ENCODE results near the gene HOXD12. TPM values are rescaled to one million over a fixed set of nuclear protein-coding genes. Genes with fewer than 3 reads are reported as not detected.

Gene HOXD12
- total RNA-seq, 1 experiment from 2014 or later, result 2.2 TPM

GRCh38 chr2:176105078-176105729, 5.6 kb downstream of the HOXD12 start:
- DNase-seq (ENCODE audit: low spot score), result no peak

- no peak for DNase-seq (ENCODE audit: low spot score)
Measured at GRCh38 chr2:176105730-176106580, 6.4 kb downstream of the HOXD12 start.

GRCh38 chr2:176106581-176107539, 7.3 kb downstream of the HOXD12 start, which contains the start of gene HOXD11:
Gene HOXD11 (plus strand): TSS chr2:176107280. CDS start chr2:176107356, 76 bp downstream.
- DNase-seq (ENCODE audit: low spot score), result no peak

- DNase-seq (ENCODE audit: low spot score), result no peak
Measured at GRCh38 chr2:176107731-176108181, 8.2 kb downstream of the HOXD12 start.

GRCh38 chr2:176109192-176109901, 9.8 kb downstream of the HOXD12 start:
- DNase-seq (ENCODE audit: low spot score), result no peak

- no peak for DNase-seq (ENCODE audit: low spot score)
Measured at GRCh38 chr2:176109946-176110345, 10.4 kb downstream of the HOXD12 start.

GRCh38 chr2:176110415-176111308, 11.1 kb downstream of the HOXD12 start:
- DNase-seq (ENCODE audit: low spot score), result no peak

GRCh38 chr2:176111309-176111663, 11.7 kb downstream of the HOXD12 start:
- peak; percentile 30 for DNase-seq (ENCODE audit: low spot score)

GRCh38 chr2:176111846-176112374, 12.3 kb downstream of the HOXD12 start:
- DNase-seq (ENCODE audit: low spot score), result no peak

GRCh38 chr2:176112375-176113302, 13.0 kb downstream of the HOXD12 start:
- DNase-seq (ENCODE audit: low spot score), result no peak

GRCh38 chr2:176114120-176114929, 14.7 kb downstream of the HOXD12 start:
- DNase-seq (ENCODE audit: low spot score), result no peak

- DNase-seq (ENCODE audit: low spot score), result no peak
Measured at GRCh38 chr2:176114930-176115625, 15.5 kb downstream of the HOXD12 start.

GRCh38 chr2:176115883-176116813, 16.6 kb downstream of the HOXD12 start, which contains the start of gene HOXD10:
Gene HOXD10 (plus strand): TSS chr2:176116778. CDS start chr2:176116834, 56 bp downstream.
- peak; percentile 20 for DNase-seq (ENCODE audit: low spot score)

- DNase-seq (ENCODE audit: low spot score), result no peak
Measured at GRCh38 chr2:176117162-176117822, 17.7 kb downstream of the HOXD12 start.

- DNase-seq (ENCODE audit: low spot score), result no peak
Measured at GRCh38 chr2:176117823-176118371, 18.3 kb downstream of the HOXD12 start.
